Measurements from ENCODE around the gene ARPP21.

ARPP21 gene

GRCh38 chr3:35680866-35681650 lies 41.7 kb downstream of the ARPP21 start:
- Histone ChIP-seq H3K9me3 (ENCODE audit: control insufficient read depth, insufficient read depth, low read length) (no peaks in the 10 kb centered on the region), H3K4me3 (ENCODE audit: low read depth, low read length) (no peak overlapping the region), H3K36me3 (ENCODE audit: control insufficient read depth, insufficient read depth, low read length) (no peaks in the 10 kb centered on the region), H3K4me1 (ENCODE audit: control insufficient read depth, insufficient read depth, low read length) (no peaks in the 10 kb centered on the region), H3K27me3 (ENCODE audit: control insufficient read depth, insufficient read depth, low read length) (no peaks in the 10 kb centered on the region), H3K9ac (ENCODE audit: low read depth, low read length) (no peak overlapping the region)

DNA sequence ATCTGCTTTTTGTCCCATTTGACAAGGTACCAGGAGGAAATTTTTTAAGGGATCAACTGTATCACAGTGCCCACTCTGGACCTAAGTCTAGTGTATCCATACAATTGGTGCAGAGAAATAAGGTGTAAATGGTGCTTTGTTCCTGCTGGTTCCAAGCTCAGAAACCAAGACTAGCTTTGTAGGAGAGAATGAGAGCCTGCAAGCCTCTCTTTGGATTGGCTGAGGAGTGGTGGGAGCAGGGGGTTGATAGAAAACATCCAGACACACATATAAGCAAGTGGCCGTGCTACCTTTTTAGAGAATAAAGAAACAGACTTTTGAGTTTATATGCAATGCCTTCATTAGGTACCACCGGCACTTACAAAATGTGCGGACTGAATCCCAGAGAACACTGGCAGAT lies 45.8 kb downstream of the ARPP21 start:
- Histone ChIP-seq H3K4me1 (ENCODE audit: control insufficient read depth, insufficient read depth, low read length) (no peaks in the 10 kb centered on the region), H3K9ac (ENCODE audit: low read depth, low read length) (no peak overlapping the region), H3K4me3 (ENCODE audit: low read depth, low read length) (no peak overlapping the region), H3K9me3 (ENCODE audit: control insufficient read depth, insufficient read depth, low read length) (no peaks in the 10 kb centered on the region), H3K36me3 (ENCODE audit: control insufficient read depth, insufficient read depth, low read length) (no peaks in the 10 kb centered on the region), H3K27me3 (ENCODE audit: control insufficient read depth, insufficient read depth, low read length) (no peaks in the 10 kb centered on the region)

- Histone ChIP-seq H3K4me1 (ENCODE audit: control insufficient read depth, insufficient read depth, low read length) (no peaks in the 10 kb centered on the region), H3K9me3 (ENCODE audit: control insufficient read depth, insufficient read depth, low read length) (no peaks in the 10 kb centered on the region), H3K27me3 (ENCODE audit: control insufficient read depth, insufficient read depth, low read length) (no peaks in the 10 kb centered on the region), H3K4me3 (ENCODE audit: low read depth, low read length) (no peak overlapping the region), H3K36me3 (ENCODE audit: control insufficient read depth, insufficient read depth, low read length) (no peaks in the 10 kb centered on the region), H3K9ac (ENCODE audit: low read depth, low read length) (no peak overlapping the region)
Observed at GRCh38 chr3:35688826-35689225, 49.5 kb downstream of the ARPP21 start.

GRCh38 chr3:35690271-35690670 lies 50.9 kb downstream of the ARPP21 start:
- Histone ChIP-seq H3K36me3 (ENCODE audit: control insufficient read depth, insufficient read depth, low read length) (no peaks in the 10 kb centered on the region), H3K4me1 (ENCODE audit: control insufficient read depth, insufficient read depth, low read length) (no peaks in the 10 kb centered on the region), H3K27me3 (ENCODE audit: control insufficient read depth, insufficient read depth, low read length) (no peaks in the 10 kb centered on the region), H3K9ac (ENCODE audit: low read depth, low read length) (no peak overlapping the region), H3K9me3 (ENCODE audit: control insufficient read depth, insufficient read depth, low read length) (no peaks in the 10 kb centered on the region), H3K4me3 (ENCODE audit: low read depth, low read length) (no peak overlapping the region)

GRCh38 chr3:35705904-35706303 lies 66.6 kb downstream of the ARPP21 start:
- no peak overlapping the region for H3K4me3 ChIP-seq (ENCODE audit: low read depth, low read length)
- no peak overlapping the region for H3K9ac ChIP-seq (ENCODE audit: low read depth, low read length)
- no peaks in the 10 kb centered on the region for H3K36me3 ChIP-seq (ENCODE audit: control insufficient read depth, insufficient read depth, low read length)
- no peaks in the 10 kb centered on the region for H3K9me3 ChIP-seq (ENCODE audit: control insufficient read depth, insufficient read depth, low read length)
- no peaks in the 10 kb centered on the region for H3K27me3 ChIP-seq (ENCODE audit: control insufficient read depth, insufficient read depth, low read length)
- H3K4me1 ChIP-seq (ENCODE audit: control insufficient read depth, insufficient read depth, low read length): no peaks in the 10 kb centered on the region

DNA sequence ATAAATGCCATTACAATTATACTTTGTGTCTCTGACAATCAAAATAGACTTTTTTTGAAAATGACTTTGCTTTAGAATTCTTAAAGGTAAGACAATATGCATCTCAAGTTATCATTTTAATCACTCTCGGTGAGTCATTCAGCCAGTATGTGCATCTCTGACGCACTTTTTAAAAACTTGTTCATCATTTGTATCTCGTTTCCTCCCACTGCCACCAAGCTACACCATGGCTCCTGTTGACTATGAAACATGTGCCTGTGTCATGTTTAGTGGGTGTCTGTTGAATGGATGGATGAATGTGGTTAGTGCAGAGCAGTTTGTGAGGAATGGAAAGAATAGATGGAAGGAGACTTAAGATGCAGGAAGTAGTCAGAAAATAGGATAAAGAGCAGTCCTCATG lies 68.6 kb downstream of the ARPP21 start:
- no peaks in the 10 kb centered on the region for H3K36me3 ChIP-seq (ENCODE audit: control insufficient read depth, insufficient read depth, low read length)
- no peaks in the 10 kb centered on the region for H3K9me3 ChIP-seq (ENCODE audit: control insufficient read depth, insufficient read depth, low read length)
- H3K9ac ChIP-seq (ENCODE audit: low read depth, low read length): no peak overlapping the region
- no peaks in the 10 kb centered on the region for H3K27me3 ChIP-seq (ENCODE audit: control insufficient read depth, insufficient read depth, low read length)
- H3K4me1 ChIP-seq (ENCODE audit: control insufficient read depth, insufficient read depth, low read length): no peaks in the 10 kb centered on the region
- H3K4me3 ChIP-seq (ENCODE audit: low read depth, low read length): no peak overlapping the region

DNA sequence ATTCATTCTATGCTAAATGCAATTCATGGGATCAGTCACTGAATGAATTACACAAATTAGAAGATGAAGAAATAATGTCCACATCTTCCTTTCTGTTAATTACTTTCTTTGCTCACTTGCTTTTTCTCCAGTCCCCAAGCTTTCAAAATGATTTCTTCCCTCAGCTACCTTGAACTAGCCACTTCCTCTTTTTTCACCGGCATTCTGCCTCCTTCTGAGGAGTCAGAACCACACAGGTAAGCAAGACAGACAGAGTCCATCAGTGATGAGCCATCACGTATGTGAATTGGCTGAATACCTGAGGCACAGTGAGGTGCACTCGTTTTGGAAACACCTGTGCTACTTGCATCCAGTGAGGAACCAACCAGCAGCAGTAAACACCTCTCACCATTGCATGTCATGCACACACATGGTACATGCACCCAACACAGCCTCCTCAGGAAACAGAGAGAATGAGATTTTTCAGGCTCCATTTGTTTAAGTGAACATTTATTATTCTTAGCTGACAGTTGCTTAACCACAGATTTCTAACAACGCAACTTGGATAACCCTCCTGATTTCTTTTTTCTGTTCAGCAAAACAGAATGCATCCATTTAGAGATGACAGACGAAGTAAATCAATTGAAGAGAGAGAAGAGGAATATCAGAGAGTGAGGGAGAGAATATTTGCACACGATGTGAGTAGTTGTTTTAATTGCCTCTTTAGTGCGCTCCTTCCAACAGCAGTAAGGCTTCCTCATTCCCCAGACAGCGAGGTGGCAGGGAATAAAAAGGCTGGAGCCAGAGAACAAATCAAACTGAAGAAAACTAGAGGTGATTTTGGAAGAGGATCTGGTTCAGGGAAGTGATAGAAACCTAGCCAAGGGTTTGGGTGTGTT lies 69.3 kb downstream of the ARPP21 start:
- no peak overlapping the region for H3K4me3 ChIP-seq (ENCODE audit: low read depth, low read length)
- no peaks in the 10 kb centered on the region for H3K36me3 ChIP-seq (ENCODE audit: control insufficient read depth, insufficient read depth, low read length)
- H3K27me3 ChIP-seq (ENCODE audit: control insufficient read depth, insufficient read depth, low read length): no peaks in the 10 kb centered on the region
- H3K9ac ChIP-seq (ENCODE audit: low read depth, low read length): no peak overlapping the region
- no peaks in the 10 kb centered on the region for H3K9me3 ChIP-seq (ENCODE audit: control insufficient read depth, insufficient read depth, low read length)
- H3K4me1 ChIP-seq (ENCODE audit: control insufficient read depth, insufficient read depth, low read length): no peaks in the 10 kb centered on the region

DNA sequence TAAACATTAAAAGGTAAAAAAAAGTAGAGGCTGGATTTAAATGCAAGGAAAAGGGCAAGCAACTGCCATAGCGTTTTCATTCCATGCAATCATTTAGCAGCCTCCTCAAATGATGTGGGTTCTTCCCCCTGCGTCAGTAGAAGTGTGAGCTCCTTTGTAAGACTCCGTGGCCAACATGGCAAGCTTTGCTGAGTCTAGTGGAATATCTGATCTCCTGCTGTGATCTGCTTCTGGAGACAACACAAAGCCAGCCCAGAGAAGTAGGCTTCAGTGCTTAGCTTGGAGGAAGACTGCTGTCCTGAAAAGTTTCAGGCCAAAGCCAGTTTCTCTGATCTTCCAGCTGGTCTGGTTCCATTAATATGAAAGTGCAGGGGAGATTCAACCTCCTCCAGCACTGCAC lies 70.4 kb downstream of the ARPP21 start:
- no peaks in the 10 kb centered on the region for H3K4me1 ChIP-seq (ENCODE audit: control insufficient read depth, insufficient read depth, low read length)
- H3K9ac ChIP-seq (ENCODE audit: low read depth, low read length): no peak overlapping the region
- H3K27me3 ChIP-seq (ENCODE audit: control insufficient read depth, insufficient read depth, low read length): no peaks in the 10 kb centered on the region
- no peak overlapping the region for H3K4me3 ChIP-seq (ENCODE audit: low read depth, low read length)
- H3K36me3 ChIP-seq (ENCODE audit: control insufficient read depth, insufficient read depth, low read length): no peaks in the 10 kb centered on the region
- H3K9me3 ChIP-seq (ENCODE audit: control insufficient read depth, insufficient read depth, low read length): no peaks in the 10 kb centered on the region

DNA sequence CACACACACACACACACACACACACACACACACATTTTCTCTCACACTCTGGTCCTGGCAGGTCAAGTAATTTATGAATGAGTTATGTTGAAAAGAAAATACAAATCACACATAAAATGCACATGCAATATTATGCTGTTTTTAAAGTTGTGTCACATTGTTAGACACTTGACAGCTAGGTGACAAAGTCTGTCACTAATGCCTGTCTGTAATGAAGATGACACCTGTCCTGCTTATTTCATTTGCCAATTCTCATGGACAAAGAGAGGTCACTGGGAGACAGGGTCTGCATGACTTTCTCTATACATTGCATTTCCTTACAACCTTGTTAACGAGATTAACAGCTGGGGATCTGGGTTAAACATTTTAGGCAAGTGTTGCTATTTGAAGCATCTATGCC lies 71.2 kb downstream of the ARPP21 start:
- Histone ChIP-seq H3K4me3 (ENCODE audit: low read depth, low read length) (no peak overlapping the region), H3K9me3 (ENCODE audit: control insufficient read depth, insufficient read depth, low read length) (no peaks in the 10 kb centered on the region), H3K9ac (ENCODE audit: low read depth, low read length) (no peak overlapping the region), H3K27me3 (ENCODE audit: control insufficient read depth, insufficient read depth, low read length) (no peaks in the 10 kb centered on the region), H3K36me3 (ENCODE audit: control insufficient read depth, insufficient read depth, low read length) (no peaks in the 10 kb centered on the region), H3K4me1 (ENCODE audit: control insufficient read depth, insufficient read depth, low read length) (no peaks in the 10 kb centered on the region)

- H3K9ac ChIP-seq (ENCODE audit: low read depth, low read length): no peak overlapping the region
- no peak overlapping the region for H3K4me3 ChIP-seq (ENCODE audit: low read depth, low read length)
- no peaks in the 10 kb centered on the region for H3K9me3 ChIP-seq (ENCODE audit: control insufficient read depth, insufficient read depth, low read length)
- no peaks in the 10 kb centered on the region for H3K36me3 ChIP-seq (ENCODE audit: control insufficient read depth, insufficient read depth, low read length)
- peaks cover 31% of the 10 kb centered on the region for H3K27me3 ChIP-seq (ENCODE audit: control insufficient read depth, insufficient read depth, low read length)
- no peaks in the 10 kb centered on the region for H3K4me1 ChIP-seq (ENCODE audit: control insufficient read depth, insufficient read depth, low read length)
Observed at GRCh38 chr3:35718921-35719320, 79.6 kb downstream of the ARPP21 start.

DNA sequence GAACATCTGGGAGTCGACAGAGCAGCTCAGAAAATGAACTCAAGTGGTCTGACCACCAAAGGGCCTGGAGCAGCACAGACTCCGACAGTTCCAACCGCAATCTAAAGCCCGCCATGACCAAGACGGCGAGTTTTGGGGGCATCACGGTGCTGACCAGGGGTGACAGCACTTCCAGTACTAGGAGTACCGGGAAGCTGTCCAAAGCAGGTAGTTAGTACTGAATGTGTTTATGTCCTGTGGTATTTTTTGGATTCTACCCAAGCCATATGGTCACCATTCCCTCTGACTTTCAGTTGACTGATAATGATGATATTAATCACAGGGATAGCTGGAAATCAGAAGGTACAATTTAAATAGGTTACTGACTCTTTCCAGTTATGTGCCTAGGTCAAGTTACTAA lies 82.3 kb downstream of the ARPP21 start:
- Histone ChIP-seq H3K9me3 (ENCODE audit: control insufficient read depth, insufficient read depth, low read length) (no peaks in the 10 kb centered on the region), H3K27me3 (ENCODE audit: control insufficient read depth, insufficient read depth, low read length) (peaks cover 58% of the 10 kb centered on the region), H3K4me1 (ENCODE audit: control insufficient read depth, insufficient read depth, low read length) (no peaks in the 10 kb centered on the region), H3K9ac (ENCODE audit: low read depth, low read length) (no peak overlapping the region), H3K4me3 (ENCODE audit: low read depth, low read length) (no peak overlapping the region), H3K36me3 (ENCODE audit: control insufficient read depth, insufficient read depth, low read length) (no peaks in the 10 kb centered on the region)

DNA sequence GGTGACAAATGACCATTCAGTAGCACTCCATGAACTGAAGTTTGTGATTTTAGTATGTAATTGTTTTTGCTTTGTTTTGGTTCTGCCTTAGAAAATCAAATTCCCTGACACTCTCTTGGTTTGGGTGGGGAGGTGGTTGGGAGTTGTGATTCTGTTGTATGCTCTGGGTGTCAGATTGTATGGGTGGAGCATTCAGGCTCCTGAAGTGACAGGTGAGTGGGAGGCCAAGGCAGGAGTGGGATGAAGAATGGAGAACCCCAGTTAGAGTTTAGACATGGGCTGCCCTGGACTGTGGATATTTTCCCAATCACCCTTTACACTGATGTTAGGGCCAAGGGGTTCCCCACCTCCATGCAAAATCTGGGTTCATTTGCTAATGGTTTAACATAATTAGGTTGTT lies 83.6 kb downstream of the ARPP21 start:
- H3K4me3 ChIP-seq (ENCODE audit: low read depth, low read length): no peak overlapping the region
- H3K9ac ChIP-seq (ENCODE audit: low read depth, low read length): no peak overlapping the region
- no peaks in the 10 kb centered on the region for H3K9me3 ChIP-seq (ENCODE audit: control insufficient read depth, insufficient read depth, low read length)
- H3K27me3 ChIP-seq (ENCODE audit: control insufficient read depth, insufficient read depth, low read length): peaks cover 70% of the 10 kb centered on the region
- no peaks in the 10 kb centered on the region for H3K4me1 ChIP-seq (ENCODE audit: control insufficient read depth, insufficient read depth, low read length)
- no peaks in the 10 kb centered on the region for H3K36me3 ChIP-seq (ENCODE audit: control insufficient read depth, insufficient read depth, low read length)

Data from iPS-15b (cell line).